Measurements from ENCODE around the gene GUCY2F. TPM values are rescaled to one million over a fixed set of nuclear protein-coding genes. Genes with fewer than 3 reads are reported as not detected.

GUCY2F gene
- polyA plus RNA-seq, 2 of the 4 experiments (the other 2 are of a cell fraction): not detected

GRCh38 chrX:109489174-109489573 lies 7.3 kb upstream of the GUCY2F start:
- no peak overlapping the region for H3K4me3 ChIP-seq
- H3K9me3 ChIP-seq: no peaks in the 10 kb centered on the region
- ChIA-PET POLR2A (no interaction called here), CTCF (no interaction called here)
- no peak for TF ChIP-seq MAFK (IDR thresholded peaks at IDR 0.05; ENCODE audit: partially characterized antibody)
- no peak for TF ChIP-seq RARB (CRISPR knock-in tag; IDR thresholded peaks at IDR 0.05)
- no peak for TF ChIP-seq CHD4 (IDR thresholded peaks at IDR 0.05; ENCODE audit: borderline replicate concordance)
- TF ChIP-seq MAZ (IDR thresholded peaks at IDR 0.05; ENCODE audit: borderline replicate concordance, low read depth, low read length): no peak
- no peak for TF ChIP-seq SMC3 (IDR thresholded peaks at IDR 0.05)
- no peak for TF ChIP-seq RAD21 (conservative IDR thresholded peaks at IDR 0.05 in 1 of 2, IDR thresholded peaks at IDR 0.05 in 1 of 2)
- TF ChIP-seq HEYL (CRISPR knock-in tag; IDR thresholded peaks at IDR 0.05): no peak
- TF ChIP-seq CBX8 (IDR thresholded peaks at IDR 0.05): no peak
- TF ChIP-seq JUNB (IDR thresholded peaks at IDR 0.05): no peak
- TF ChIP-seq FOSL2 (IDR thresholded peaks at IDR 0.05): no peak
- TF ChIP-seq FOSL2 (CRISPR knock-in tag; IDR thresholded peaks at IDR 0.05): no peak
- TF ChIP-seq REST (IDR thresholded peaks at IDR 0.05): no peak
- no peak for TF ChIP-seq EHF (CRISPR knock-in tag; IDR thresholded peaks at IDR 0.05)
- TF ChIP-seq HOXB13 (CRISPR knock-in tag; IDR thresholded peaks at IDR 0.05; ENCODE audit: low read depth): no peak
- TF ChIP-seq ZFP36 (IDR thresholded peaks at IDR 0.05; ENCODE audit: borderline replicate concordance, partially characterized antibody): no peak
- no peak for TF ChIP-seq NFE2L2 (conservative IDR thresholded peaks at IDR 0.05; ENCODE audit: low read length)
- no peak for TF ChIP-seq RNF2 (IDR thresholded peaks at IDR 0.05; ENCODE audit: borderline replicate concordance, low read depth)
- no peak for TF ChIP-seq ZSCAN20 (CRISPR knock-in tag; IDR thresholded peaks at IDR 0.05)
- TF ChIP-seq HES2 (IDR thresholded peaks at IDR 0.05): no peak
- TF ChIP-seq KDM1A (IDR thresholded peaks at IDR 0.05; ENCODE audit: low read depth): no peak
- no peak for TF ChIP-seq E2F6 (IDR thresholded peaks at IDR 0.05; ENCODE audit: borderline replicate concordance, low read depth)
- DNase-seq (ENCODE audit: low read depth in 1 of 2, low spot score in 1 of 2) (no peak), ATAC-seq (no peak), FAIRE-seq (no peak)
- no peak overlapping the region for H3K27ac ChIP-seq
- no peaks in the 10 kb centered on the region for H3K4me1 ChIP-seq
- WGBS (ENCODE audit: missing lambda C conversion rate): 71% methylated on average over 2 of the region's 2 CpGs
- no peak overlapping the region for H3K4me2 ChIP-seq

GRCh38 chrX:109487640-109488039 lies 5.8 kb upstream of the GUCY2F start:
- 26% methylated on average over 4 of the region's 4 CpGs for WGBS (ENCODE audit: missing lambda C conversion rate)
- Histone ChIP-seq H3K27ac (no peak overlapping the region), H3K4me1 (no peaks in the 10 kb centered on the region), H3K4me3 (no peak overlapping the region), H3K9me3 (no peaks in the 10 kb centered on the region), H3K4me2 (no peak overlapping the region)
- DNase-seq (ENCODE audit: low read depth in 1 of 2, low spot score in 1 of 2) (no peak), ATAC-seq (no peak), FAIRE-seq (no peak)
- CTCF ChIA-PET: no interaction called here
- no peak for TF ChIP-seq NFE2L2 (conservative IDR thresholded peaks at IDR 0.05; ENCODE audit: low read length)
- TF ChIP-seq CBX8 (IDR thresholded peaks at IDR 0.05): no peak
- no peak for TF ChIP-seq ZC3H11A (IDR thresholded peaks at IDR 0.05)
- TF ChIP-seq FOSB (CRISPR knock-in tag; IDR thresholded peaks at IDR 0.05): no peak
- no peak for TF ChIP-seq CHD2 (IDR thresholded peaks at IDR 0.05; ENCODE audit: low read length, partially characterized antibody)
- no peak for TF ChIP-seq NPAS2 (CRISPR knock-in tag; IDR thresholded peaks at IDR 0.05; ENCODE audit: borderline replicate concordance)
- TF ChIP-seq SREBF2 (IDR thresholded peaks at IDR 0.05): no peak
- TF ChIP-seq ZNF302 (CRISPR knock-in tag; IDR thresholded peaks at IDR 0.05): no peak
- no peak for TF ChIP-seq TP53 (CRISPR knock-in tag; IDR thresholded peaks at IDR 0.05)
- no peak for TF ChIP-seq SMC3 (IDR thresholded peaks at IDR 0.05)
- no peak for TF ChIP-seq FOSL2 (IDR thresholded peaks at IDR 0.05)
- TF ChIP-seq FOSL2 (CRISPR knock-in tag; IDR thresholded peaks at IDR 0.05): no peak
- TF ChIP-seq ZFP36 (IDR thresholded peaks at IDR 0.05; ENCODE audit: borderline replicate concordance, partially characterized antibody): no peak
- TF ChIP-seq NR3C1 (IDR thresholded peaks at IDR 0.05): no peak
- TF ChIP-seq HES2 (IDR thresholded peaks at IDR 0.05): no peak
- TF ChIP-seq MAZ (IDR thresholded peaks at IDR 0.05; ENCODE audit: borderline replicate concordance, low read depth, low read length): no peak
- TF ChIP-seq EP300 (IDR thresholded peaks at IDR 0.05): no peak
- no peak for TF ChIP-seq MYC (IDR thresholded peaks at IDR 0.05; ENCODE audit: borderline replicate concordance, low read length)
- TF ChIP-seq FOXS1 (CRISPR knock-in tag; IDR thresholded peaks at IDR 0.05): no peak
- POLR2A ChIA-PET: no interaction called here

Measured in A549 (cell line).